GM21423 (cell line): Measurements from ENCODE around the gene ARHGAP42.

Source experiments
- ATAC-seq: cut with Tn5 transposase; IDR thresholded peaks from one replicate; pipeline ENCODE4 v1.9.1; 2021; ENCODE audit warnings: mild to moderate bottlenecking, moderate library complexity; ENCODE audit not compliant: unreplicated experiment

The ARHGAP42 gene

DNA sequence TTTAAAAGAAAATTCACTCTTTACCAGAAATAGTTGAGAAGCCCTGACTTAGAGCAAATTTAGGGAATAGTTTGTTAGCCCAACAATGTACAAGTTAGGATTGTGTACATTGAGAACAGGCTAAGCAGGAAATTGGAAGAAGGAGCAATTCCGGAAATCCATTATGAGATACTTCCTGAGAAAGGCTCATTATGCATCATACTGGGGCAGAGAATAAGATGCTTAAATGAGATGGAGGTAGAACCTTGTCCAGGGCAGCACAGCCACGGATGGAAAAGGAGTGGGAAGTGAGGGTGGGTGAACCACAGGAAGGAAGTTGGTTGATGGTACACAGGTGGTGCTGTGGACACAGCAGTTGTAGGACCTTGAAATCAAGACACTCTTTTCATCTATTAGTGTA lies 262.4 kb downstream of the ARHGAP42 start:
- no peak for ATAC-seq

DNA sequence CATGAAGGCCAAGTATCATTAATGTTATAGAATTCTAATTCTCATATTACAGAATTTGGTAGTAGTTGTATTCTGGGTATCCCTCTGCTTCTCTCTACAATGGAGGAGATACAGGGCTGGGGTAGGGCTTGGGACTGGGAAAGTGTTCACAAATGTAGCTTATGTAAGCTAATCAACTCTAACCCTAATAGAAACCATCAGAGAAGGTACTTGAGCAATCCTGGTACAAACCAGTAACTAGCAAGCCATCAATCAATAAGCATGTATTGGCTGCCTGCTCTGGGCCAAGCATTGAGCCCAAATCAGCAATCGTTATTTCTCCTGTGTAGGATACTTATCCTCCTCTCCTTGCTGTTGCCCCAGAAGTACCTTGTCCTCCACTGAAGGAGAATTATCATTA lies 268.2 kb downstream of the ARHGAP42 start:
- ATAC-seq, result no peak

DNA sequence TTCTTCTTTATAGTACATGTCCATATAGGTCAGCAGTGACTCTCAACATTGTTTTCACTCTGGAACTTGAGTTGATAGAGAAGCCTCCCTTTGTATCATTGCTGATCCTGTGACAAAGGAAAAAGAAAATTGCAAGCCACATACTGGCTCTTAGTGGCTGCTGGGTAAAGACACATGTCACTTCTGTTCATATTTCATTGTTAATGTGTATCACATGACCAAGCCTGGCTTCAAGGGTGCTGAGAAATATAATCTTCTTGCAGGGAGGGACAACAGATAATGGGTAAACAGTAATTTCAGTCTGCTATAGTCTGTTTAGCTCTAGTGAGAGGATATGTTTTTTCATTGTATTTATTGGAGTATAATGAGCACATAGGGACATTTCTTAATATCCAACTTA lies 269.3 kb downstream of the ARHGAP42 start:
- no peak for ATAC-seq

DNA sequence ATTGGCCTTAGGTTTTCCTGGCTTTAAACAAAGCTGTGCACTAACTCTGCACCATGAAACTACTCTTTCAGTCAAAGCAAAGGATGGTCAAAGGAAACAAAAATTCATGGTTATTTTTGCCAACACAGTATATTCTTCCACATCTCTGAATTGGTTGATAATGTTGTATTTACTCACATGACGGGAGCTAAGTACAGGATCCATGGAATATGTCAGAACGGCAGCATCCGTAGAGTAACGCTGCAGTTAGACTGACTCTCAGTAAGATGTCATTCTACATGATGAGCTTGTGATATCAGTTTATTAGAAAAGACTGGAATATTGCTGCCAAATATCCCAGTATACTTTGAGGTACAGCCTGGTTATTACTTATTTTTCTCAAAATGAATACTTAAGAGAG lies 270.4 kb downstream of the ARHGAP42 start:
- no peak for ATAC-seq

DNA sequence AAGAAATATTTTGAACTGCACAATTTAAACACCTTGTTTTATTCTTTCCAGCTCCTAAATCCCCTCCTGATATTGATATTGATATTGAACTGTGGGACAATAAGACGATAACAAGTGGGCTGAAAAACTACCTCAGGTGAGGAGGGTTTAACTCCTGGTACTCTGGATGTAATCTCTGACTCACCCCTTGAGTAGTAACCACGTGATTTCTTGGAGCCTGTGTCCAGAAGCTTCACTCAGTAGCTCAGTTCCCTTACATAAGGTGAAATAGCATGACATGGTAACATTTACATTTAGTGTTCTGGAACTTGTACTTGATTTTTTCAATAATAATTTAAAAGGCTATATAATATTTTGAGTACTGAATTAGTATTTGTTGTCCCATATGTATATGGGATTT lies 274.5 kb downstream of the ARHGAP42 start:
- no peak for ATAC-seq

DNA sequence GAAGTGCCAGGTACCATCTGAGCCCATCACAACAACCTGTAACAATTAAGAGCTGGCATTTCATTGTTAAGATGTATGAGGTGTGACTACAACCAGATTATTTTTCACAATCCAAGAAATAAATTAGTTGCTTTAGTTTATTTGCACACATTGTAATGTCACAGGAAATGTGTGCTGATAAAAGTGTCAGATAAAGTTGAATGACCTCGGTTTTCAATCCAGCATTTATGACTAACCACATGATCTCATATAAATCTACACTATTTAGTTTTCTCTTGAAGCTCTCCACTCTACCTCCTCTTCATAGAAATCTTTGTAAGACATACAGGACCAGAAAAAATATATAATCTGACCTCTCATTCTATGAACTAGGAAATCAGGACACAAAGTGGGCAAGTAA lies 276.3 kb downstream of the ARHGAP42 start:
- ATAC-seq, result no peak

DNA sequence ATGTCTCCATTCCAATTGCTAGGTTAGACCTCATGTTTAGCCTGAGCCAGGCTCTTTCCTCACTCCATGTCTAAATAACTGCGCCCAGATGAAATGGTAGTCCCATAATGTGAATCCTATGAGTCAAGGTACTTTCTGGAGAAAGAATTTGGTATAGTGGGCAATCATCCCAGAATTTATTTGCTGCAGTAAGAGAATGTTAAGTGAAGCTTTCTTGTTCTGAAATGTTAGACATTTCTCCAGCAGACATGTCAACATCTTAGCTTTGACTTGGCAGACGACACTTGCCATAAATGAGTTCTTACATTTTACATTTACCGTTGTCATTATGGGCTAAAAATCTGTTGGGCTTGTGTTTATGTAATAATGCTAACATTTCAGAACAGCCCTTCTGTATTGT lies 277.3 kb downstream of the ARHGAP42 start:
- ATAC-seq, result no peak

DNA sequence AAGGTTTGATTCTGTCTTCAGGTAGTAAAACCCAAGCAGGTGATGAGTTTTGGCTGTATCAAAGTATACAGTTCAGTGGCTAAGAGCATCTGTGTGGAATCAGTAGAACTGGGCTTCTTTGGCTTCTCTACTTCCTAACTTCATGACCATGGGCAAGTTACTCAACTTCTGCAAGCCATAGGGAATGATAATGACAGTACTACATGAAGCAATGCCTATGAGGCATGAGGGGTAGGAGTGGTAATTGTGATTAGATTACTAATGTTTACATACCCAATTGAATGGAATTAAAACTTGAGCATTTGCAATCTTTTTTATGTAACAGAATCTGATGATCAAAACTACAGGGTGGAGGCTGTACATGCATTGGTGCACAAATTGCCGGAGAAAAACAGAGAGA lies 278.3 kb downstream of the ARHGAP42 start:
- ATAC-seq, result no peak

DNA sequence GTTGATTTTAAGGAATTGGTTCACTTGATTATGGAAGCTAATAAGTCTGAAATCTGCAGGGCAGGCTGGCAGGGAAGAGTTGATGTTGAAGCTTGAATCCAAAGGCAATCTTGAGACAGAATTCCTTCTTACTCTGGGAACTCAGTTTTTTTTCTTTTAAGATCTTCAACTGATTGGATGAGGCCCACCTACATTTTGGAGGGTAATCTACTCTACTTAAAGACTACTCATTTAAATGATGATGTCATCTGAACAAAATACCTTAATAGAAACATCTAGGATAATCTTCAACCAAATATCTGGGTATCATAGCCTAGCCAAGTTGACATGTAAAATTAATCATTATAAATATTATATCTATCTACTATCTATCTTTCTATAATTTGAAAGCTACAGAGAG lies 279.3 kb downstream of the ARHGAP42 start:
- no peak for ATAC-seq

DNA sequence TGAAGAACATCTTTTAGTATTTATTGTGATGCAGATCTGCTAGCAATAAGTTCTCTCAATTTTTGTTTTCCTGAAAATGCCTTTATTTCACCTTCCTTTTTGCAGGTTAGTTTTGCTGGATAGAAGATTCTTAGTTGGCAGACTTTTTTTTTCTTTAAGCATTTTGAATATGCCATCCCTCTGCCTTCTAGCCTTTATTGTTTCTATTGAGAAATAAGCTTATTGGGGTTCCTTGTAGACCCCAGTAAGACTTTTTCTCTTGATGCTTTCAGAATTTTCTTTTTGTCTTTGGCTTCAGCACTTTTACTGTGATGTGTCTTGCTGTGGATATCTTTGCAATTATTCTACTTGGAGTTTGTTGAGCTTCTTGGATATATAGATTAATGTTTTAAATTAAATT lies 281.9 kb downstream of the ARHGAP42 start:
- no peak for ATAC-seq

DNA sequence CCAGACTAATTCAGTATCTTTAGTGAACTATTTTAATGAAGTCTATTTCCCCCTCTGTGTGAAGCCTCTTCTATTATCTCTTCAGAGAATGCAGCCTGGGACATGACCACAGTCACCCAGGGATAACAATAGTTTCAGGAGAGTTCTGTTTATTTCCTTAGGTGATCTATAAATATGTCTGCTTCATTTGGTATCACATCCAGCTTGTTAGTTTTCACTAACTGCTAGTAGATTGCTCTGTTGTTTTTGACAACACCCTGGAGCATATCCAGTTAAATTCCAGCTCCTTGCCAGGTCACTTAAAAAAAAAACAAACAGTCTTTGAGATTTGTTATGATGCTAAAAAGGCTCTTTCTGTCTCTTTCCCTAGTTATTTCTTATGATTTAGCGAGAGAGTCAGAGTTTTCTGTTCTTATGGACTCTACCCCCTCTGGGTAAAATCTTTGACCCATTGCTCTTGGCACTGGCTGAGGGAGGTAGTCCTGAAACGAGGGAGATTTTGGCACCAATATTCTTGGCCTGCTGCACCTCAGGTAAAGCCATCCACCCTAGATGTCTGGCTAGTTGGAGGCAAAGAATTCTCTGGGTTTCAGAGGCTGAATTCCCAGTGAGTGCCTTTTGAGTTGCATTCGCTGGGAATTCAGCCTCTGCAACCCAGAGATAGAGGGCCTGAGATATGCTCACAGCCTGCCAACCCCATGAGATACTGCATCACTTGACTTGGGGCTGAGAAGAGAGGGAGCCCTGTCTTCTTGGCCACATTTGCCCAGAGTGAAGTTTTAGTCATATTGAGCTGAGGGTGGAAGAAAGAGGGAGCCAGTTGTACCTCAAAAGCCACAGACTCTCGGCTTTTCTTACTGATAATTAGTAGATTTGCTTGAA lies 283.4 kb downstream of the ARHGAP42 start:
- ATAC-seq, result no peak

DNA sequence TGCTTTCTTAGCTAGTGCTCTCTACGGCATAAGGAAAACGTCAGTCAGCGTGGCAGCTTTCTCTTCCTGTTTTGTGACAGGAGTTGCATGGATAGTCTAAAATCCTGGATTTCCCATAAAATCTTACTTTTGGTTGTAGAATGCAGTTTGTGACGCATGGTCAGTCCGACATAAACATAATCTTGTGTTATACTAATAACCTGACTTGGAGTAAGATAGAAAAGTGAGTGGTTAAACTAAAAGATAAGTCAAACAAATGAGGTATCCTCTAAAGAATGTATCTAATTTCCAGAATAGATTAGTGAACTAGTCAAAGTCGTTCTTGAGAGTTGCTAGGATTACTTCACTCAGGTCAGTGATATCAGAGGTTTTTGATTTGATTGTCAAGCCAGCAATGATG lies 285.0 kb downstream of the ARHGAP42 start:
- no peak for ATAC-seq

DNA sequence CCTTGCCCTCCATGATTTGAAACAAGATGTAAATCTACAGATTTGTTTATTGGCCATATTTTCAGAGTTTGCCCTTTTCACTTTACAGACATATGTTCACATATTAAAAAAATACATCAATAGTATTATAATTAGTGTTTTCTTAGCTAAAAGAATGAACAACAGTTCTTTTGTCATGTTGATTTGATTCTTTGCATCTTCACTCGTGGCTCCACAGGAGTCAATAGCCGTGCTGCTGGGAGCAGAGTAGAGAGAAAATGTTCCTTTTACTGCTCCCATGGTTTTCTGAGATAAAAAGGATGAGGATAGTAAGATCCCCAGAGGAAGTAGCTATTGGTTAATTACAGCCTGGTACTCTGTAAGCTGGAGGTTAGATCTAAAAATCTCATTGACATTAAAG lies 291.4 kb downstream of the ARHGAP42 start:
- no peak for ATAC-seq

DNA sequence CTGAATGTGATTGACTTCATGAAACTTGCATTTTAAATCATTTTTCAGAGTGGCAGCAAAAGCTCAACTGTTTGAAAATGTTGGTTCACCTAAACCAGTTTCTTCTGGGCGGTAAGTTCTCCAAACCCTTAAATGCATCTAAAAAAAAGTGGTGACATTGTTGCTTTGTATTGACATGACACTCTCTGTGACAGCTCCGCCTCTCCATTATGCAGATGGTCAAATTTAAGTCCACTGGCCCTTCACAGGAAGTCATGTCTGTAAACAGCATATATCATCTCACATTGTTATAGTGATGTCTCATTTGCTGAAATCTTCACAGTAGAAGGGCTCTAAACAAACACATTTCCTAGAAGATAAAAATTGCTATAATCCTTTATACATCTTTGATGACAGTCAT lies 291.9 kb downstream of the ARHGAP42 start:
- no peak for ATAC-seq

DNA sequence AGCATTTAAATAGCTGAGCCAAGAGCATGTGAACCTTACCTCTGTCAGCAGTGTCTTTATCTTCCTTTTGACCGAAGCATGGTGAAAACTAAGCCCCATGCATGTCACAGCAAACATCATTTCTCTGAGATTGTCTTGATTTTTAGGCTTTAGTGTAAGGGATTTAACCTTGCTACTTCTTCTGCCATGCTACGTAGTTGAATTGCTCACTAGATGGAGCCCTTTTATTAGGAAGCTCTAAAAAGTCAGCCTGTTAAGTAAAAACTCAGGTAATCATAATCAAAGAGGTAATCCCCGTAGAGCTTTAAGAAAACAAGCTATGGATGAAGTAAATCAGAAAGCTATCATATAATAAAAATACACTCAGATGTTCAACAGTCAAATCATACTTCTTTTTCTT lies 293.1 kb downstream of the ARHGAP42 start:
- no peak for ATAC-seq

DNA sequence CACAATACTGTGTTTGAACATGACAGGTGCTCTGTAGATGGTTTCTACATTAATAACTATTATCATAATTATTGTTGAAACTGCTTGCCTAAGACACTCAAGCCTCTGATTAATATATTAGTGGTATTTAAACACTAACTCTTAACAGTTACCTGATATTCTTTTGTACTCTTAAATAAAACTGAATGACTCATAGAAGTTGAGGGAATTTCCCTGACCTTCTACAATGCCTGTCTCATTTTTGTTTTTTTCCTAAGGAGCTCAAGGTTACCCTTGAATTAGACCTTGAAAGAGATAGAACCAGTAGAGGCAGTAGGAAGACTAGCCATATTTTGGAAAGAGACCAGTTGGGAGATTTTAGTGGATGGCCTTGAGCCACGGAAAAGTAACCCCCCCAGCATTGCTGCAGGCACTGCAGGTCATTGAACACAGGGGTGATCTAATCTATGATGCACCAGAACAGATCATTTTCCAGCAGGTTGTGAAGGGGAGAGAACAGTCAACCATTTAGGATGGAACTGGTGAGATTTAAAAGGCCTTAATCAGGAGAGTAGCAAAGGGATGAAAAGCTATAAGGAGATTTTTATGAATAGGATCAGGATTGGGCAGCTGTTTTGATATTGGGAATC lies 294.2 kb downstream of the ARHGAP42 start:
- no peak for ATAC-seq

DNA sequence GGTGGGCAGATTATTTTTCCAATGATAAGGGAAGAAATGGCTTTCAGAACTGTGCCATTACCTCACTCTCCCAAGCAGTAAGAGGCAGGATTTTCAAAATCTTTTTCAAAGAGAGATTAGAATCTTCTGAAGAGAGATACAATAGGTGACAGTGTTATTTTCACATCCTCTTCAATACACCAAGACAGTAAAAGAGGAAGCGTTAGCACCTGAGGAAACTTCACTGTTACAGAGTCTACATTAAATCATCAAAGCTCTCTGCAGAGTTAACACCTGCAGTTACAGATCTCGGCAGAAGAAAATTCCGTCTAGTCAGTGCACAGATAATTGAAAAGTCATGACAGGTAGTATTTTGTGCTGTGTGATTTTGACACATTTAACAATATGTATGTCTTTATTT lies 297.6 kb downstream of the ARHGAP42 start:
- peak; percentile 82 for ATAC-seq

DNA sequence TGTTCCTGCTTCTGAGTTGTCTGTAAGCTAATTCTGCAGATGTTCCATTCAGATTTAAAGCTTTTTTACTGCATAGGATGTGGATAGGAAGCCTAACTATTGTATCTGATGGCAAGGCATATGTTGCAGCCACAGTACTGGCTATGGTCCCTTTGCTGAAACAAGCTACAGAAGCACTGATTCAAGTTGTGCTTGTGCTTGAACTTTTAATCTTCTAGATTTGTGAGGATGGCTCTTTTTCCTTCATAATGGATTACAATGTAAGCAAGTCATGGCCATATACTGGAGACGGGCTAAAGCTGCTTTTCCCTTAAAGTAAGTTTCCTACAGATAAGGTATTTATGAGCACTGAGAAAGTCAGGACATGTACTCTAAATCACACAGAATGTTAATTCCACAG lies 303.8 kb downstream of the ARHGAP42 start:
- no peak for ATAC-seq

DNA sequence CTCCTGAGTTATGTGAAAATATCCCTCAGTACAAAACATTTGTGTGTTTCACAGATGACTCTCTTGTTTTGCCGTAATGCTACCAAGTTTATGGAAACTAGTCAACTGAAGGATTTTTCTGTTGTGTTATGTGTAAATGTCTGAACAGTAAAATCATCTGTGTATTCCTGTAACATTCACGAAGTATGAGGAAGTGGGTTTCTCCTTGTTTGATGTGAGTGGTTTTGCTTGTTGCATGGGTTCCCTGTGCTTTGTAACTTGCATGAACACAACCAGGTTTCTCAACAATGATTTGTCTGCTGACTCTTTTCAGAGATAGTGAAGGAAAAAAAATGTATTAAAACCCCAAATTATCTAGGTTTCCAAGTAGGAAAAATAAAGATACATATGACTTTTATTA lies 304.5 kb downstream of the ARHGAP42 start:
- ATAC-seq, result no peak

DNA sequence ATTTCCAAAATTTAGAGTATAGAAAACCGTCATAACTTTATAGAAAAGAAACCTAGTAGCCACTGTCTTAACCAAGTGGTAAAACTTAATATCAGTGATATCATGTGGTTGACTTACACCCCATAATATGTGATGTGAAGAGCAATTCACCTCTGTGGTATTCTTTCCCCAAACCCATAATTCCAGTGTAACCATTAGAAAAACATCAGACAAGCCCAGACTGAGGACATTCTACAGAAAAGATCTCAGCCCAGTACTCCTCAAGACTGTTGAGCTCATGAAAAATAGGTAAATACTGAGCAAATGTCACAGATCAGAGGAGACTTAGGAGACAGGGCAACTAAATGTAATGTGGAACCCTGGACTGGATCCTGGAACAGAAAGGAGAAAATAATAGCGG lies 307.9 kb downstream of the ARHGAP42 start:
- ATAC-seq, result no peak

DNA sequence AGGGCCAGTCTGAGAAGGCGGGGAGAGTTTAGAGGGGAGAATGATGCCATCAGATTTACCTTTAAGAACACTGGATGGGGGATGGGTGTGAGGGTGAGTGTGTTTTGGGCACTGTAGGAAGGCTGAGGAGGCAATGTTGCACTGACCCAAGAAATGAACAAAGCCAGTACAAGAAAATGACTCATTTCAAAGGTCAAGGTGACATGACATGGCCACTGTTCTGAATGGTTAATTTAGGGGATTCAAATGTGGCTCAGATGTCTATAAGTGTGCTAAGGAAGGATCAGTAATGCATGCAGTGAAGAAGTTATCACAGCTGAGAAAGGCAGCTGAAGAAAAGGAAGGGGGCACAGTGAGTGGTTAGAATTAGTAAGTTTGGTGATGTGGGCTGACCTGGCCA lies 312.7 kb downstream of the ARHGAP42 start:
- no peak for ATAC-seq

DNA sequence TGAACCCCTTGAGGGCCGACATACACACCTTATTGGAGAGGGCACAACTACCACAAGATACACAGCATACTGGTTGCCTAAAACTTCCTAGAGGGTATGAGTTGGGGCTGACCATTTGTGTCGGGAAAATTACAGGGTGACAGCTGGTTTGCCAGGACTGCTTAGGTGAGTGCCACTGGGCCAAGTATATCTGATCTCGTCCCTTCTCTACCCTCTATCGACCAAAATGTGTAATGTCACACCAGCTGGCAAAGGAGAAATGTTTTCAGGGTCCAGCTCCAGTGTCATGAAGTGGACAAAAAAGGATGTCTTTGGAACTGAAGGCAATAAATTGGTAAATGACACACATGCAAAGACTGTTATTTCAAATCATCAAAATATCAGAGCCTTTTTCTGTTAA lies 316.4 kb downstream of the ARHGAP42 start:
- ATAC-seq, result peak; percentile 46
